ENCODE data around the gene OR2C1. TPM values are rescaled to one million over a fixed set of nuclear protein-coding genes. Genes with fewer than 3 reads are reported as not detected.

OR2C1 gene
- total RNA-seq: under 0.01 and 0.14 TPM in 2 replicates

GRCh38 chr16:3355589-3355988 lies at the start of gene OR2C1:
TSS of gene OR2C1 (plus strand) at chr16:3355889. CDS start at chr16:3355941, 52 bp downstream.

GRCh38 chr16:3400779-3401688 lies 45.3 kb downstream of the OR2C1 start, which contains the start of the genes ZNF174 and ZSCAN32:
TSS of gene ZNF174 (plus strand) at chr16:3401215. CDS start at chr16:3402005, 790 bp downstream.
TSS of gene ZSCAN32 (minus strand) at chr16:3401004. CDS start at chr16:3397557, 3,447 bp downstream.

Other genes starting within 250 kb of the OR2C1 start
- 12.2 and 14.9 TPM in 2 replicates for gene ZNF205, start 243.3 kb upstream of the OR2C1 start, total RNA-seq
- gene ZNF213, start 220.9 kb upstream of the OR2C1 start, total RNA-seq: 8.0 and 14.0 TPM in 2 replicates
- gene OR1F1, start 167.7 kb upstream of the OR2C1 start, total RNA-seq: not detected in 2 replicates
- gene ZNF200, start 120.7 kb upstream of the OR2C1 start, total RNA-seq: 8.0 and 10.1 TPM in 2 replicates
- gene MEFV, start 99.3 kb upstream of the OR2C1 start, total RNA-seq: 0.14 TPM in 1 of 2 replicates, not detected in the other
- gene ZNF263, start 72.4 kb upstream of the OR2C1 start, total RNA-seq: 44.5 and 45.7 TPM in 2 replicates
- gene TIGD7, start 50.5 kb upstream of the OR2C1 start, total RNA-seq: 4.0 and 5.3 TPM in 2 replicates
- 14.0 and 19.3 TPM in 2 replicates for gene ZNF75A, start 50.4 kb upstream of the OR2C1 start, total RNA-seq
- gene ZSCAN32, start 45.1 kb downstream of the OR2C1 start, total RNA-seq: 11.9 and 12.6 TPM in 2 replicates
- 3.9 and 4.8 TPM in 2 replicates for gene ZNF174, start 45.3 kb downstream of the OR2C1 start, total RNA-seq
- 3.0 and 3.3 TPM in 2 replicates for gene ZNF597, start 87.6 kb downstream of the OR2C1 start, total RNA-seq
- 12.5 and 17.5 TPM in 2 replicates for gene NAA60, start 87.8 kb downstream of the OR2C1 start, total RNA-seq
- gene C16orf90, start 139.6 kb downstream of the OR2C1 start, total RNA-seq: not detected in 2 replicates
- gene CLUAP1, start 145.1 kb downstream of the OR2C1 start, total RNA-seq: 17.2 and 18.7 TPM in 2 replicates
- under 0.01 TPM in 2 replicates for gene NLRC3, start 221.5 kb downstream of the OR2C1 start, total RNA-seq